CD4-positive, alpha-beta T cell treated with Interleukin-17A for 4 hours (primary cell): Measurements from ENCODE around the gene OSBPL9.
"Not testable (repeated sequence)": the region's sequence is repeated elsewhere in the genome, so short reads cannot be mapped to it uniquely, and the experiment has no call there.

Experiments
- DNase-seq: peaks from one replicate; pipeline ENCODE4 v3.0.0-alpha.2; 2020; ENCODE audit warnings: mixed read lengths

Gene OSBPL9

GRCh38 chr1:51715369-51715768 is 98.5 kb downstream of the OSBPL9 start:
- no peak for DNase-seq

GRCh38 chr1:51716746-51717145 is 99.9 kb downstream of the OSBPL9 start:
- DNase-seq: no peak

- DNase-seq: no peak
Measured at GRCh38 chr1:51717842-51718241, 101.0 kb downstream of the OSBPL9 start.

- no peak for DNase-seq
Measured at GRCh38 chr1:51719146-51719545, 102.3 kb downstream of the OSBPL9 start.

- DNase-seq: no peak
Measured at GRCh38 chr1:51724797-51725196, 107.9 kb downstream of the OSBPL9 start.

GRCh38 chr1:51726051-51726450 is 109.2 kb downstream of the OSBPL9 start:
- DNase-seq: no peak

GRCh38 chr1:51726544-51727225 is 109.8 kb downstream of the OSBPL9 start:
- no peak for DNase-seq

- DNase-seq: no peak
Measured at GRCh38 chr1:51727366-51727765, 110.5 kb downstream of the OSBPL9 start.

- no peak for DNase-seq
Measured at GRCh38 chr1:51728611-51729155, 111.8 kb downstream of the OSBPL9 start.

GRCh38 chr1:51729156-51729823 is 112.4 kb downstream of the OSBPL9 start:
- peak; percentile 92 for DNase-seq

GRCh38 chr1:51729824-51730301 is 113.0 kb downstream of the OSBPL9 start:
- DNase-seq: no peak

- DNase-seq: no peak
Measured at GRCh38 chr1:51731998-51732397, 115.1 kb downstream of the OSBPL9 start.

- no peak for DNase-seq
Measured at GRCh38 chr1:51732701-51733425, 116.0 kb downstream of the OSBPL9 start.

GRCh38 chr1:51733426-51733774 is 116.5 kb downstream of the OSBPL9 start:
- DNase-seq: not testable (repeated sequence)

GRCh38 chr1:51733793-51734522 is 117.1 kb downstream of the OSBPL9 start:
- DNase-seq: no peak

- peak; percentile 32 for DNase-seq
Measured at GRCh38 chr1:51734896-51735745, 118.2 kb downstream of the OSBPL9 start.

- DNase-seq: no peak
Measured at GRCh38 chr1:51735746-51736254, 118.9 kb downstream of the OSBPL9 start.

- DNase-seq: peak; percentile 12
Measured at GRCh38 chr1:51736702-51737101, 119.8 kb downstream of the OSBPL9 start.

- DNase-seq: no peak
Measured at GRCh38 chr1:51738681-51739080, 121.8 kb downstream of the OSBPL9 start.

- no peak for DNase-seq
Measured at GRCh38 chr1:51740652-51741051, 123.8 kb downstream of the OSBPL9 start.

- no peak for DNase-seq
Measured at GRCh38 chr1:51741121-51741681, 124.3 kb downstream of the OSBPL9 start.
